ENCODE data around the gene ATF1. TPM values are rescaled to one million over a fixed set of nuclear protein-coding genes. Genes with fewer than 3 reads are reported as not detected.
"Not testable (repeated sequence)": the region's sequence is repeated elsewhere in the genome, so short reads cannot be mapped to it uniquely, and the experiment has no call there.

ATF1 gene
- total RNA-seq, 2 donors from 2014 or later = 10.0 to 17.5 TPM

- Histone ChIP-seq H3K27me3 (no peaks in the 10 kb centered on the region), H3K36me3 (no peaks in the 10 kb centered on the region), H3K4me1 (no peaks in the 10 kb centered on the region), H3K4me3 (no peak overlapping the region), H3K9me3 (peaks cover 0 to 7% of the 10 kb centered on the region in 2 donors), H3K27ac (no peak overlapping the region)
- DNase-seq (ENCODE audit: low spot score) = no peak
- TF ChIP-seq CTCF (IDR thresholded peaks at IDR 0.05) = no peak
Measured at GRCh38 chr12:50862316-50862715, 98.4 kb downstream of the ATF1 start.

DNA sequence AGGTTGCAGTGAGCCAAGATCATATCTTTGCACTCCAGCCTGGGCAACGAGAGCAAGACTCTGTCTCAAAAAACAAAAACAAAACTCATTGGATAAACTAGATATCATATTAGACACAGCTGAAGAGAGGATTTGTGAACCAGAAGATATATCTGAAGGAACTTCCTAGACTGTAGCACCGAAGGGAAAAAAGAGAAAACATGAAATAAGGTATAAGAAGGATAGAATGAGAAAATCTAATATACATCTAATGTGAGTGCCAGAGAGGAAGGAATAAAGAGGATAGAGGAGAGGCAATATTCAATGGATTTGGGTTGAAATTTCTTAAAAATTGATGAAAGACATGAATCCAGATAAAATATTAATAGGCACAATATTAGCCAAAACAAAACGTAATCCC, 101.4 kb downstream of the ATF1 start:
- Histone ChIP-seq H3K4me1 (no peaks in the 10 kb centered on the region), H3K27ac (no peak overlapping the region), H3K36me3 (no peaks in the 10 kb centered on the region), H3K4me3 (no peak overlapping the region), H3K9me3 (peaks cover 0 to 7% of the 10 kb centered on the region in 2 donors), H3K27me3 (no peaks in the 10 kb centered on the region)
- no peak for TF ChIP-seq CTCF (IDR thresholded peaks at IDR 0.05)
- no peak for DNase-seq (ENCODE audit: low spot score)

GRCh38 chr12:50868881-50869280, 105.0 kb downstream of the ATF1 start:
- H3K4me3 ChIP-seq; DNase-seq (ENCODE audit: low spot score); H3K9me3 ChIP-seq; H3K27ac ChIP-seq; H3K27me3 ChIP-seq; H3K36me3 ChIP-seq; H3K4me1 ChIP-seq: not testable (repeated sequence)

Other genes with a start within 250 kb of the ATF1 start
- not detected for gene TMPRSS12, start 78.8 kb downstream of the ATF1 start, total RNA-seq
- not detected for gene HIGD1C, start 188.4 kb downstream of the ATF1 start, total RNA-seq